Esophagus squamous epithelium (tissue), 5 donors: ENCODE results near the gene EYS. TPM values are rescaled to one million over a fixed set of nuclear protein-coding genes. Genes with fewer than 3 reads are reported as not detected.

ENCODE experiments used
- DNase-seq: peaks from one replicate; lab custom pipeline; 2025; lab: John Stamatoyannopoulos, UW
- H3K27ac ChIP-seq, 4 donors: fragments of 200-600 bp; sonication (generic); one replicate each; pipeline ENCODE4 v1.5.1; 2016 to 2019; ENCODE audit warnings: mild to moderate bottlenecking in 1 of 4
- H3K27me3 ChIP-seq, 4 donors: fragments of 200-600 bp; sonication (generic); 1 replicate in 3 of 4; 2 replicates in 1 of 4; pipeline versions ENCODE4 v1.5.1 to v1.6.0; 2017 to 2021; ENCODE audit warnings: antibody characterized with exemption in 1 of 4
- H3K36me3 ChIP-seq, 3 donors: fragments of 200-600 bp; sonication (generic); one replicate each; pipeline ENCODE4 v1.5.1; 2016 to 2019
- H3K4me1 ChIP-seq, 3 donors: fragments of 200-600 bp; sonication (generic); one replicate each; pipeline ENCODE4 v1.5.1; 2017 to 2019
- H3K4me3 ChIP-seq, 4 donors: fragments of 200-600 bp; sonication (generic); 1 replicate in 3 of 4; 2 replicates in 1 of 4; pipeline ENCODE4 v1.5.1; 2016 to 2019; ENCODE audit warnings: mild to moderate bottlenecking in 2 of 4, moderate library complexity in 1 of 4
- H3K9me3 ChIP-seq, 3 donors: fragments of 200-600 bp; sonication (generic); one replicate each; pipeline ENCODE4 v1.5.1; 2016 to 2019
- CTCF ChIP-seq, 6 experiments: fragments of 450-650 bp in 4 of 6; fragments of 200-600 bp in 2 of 6; sonication (generic) in 2 of 6; IDR thresholded peaks; one replicate each; pipeline ENCODE4 v1.5.1; 2016 to 2019; ENCODE audit warnings: antibody characterized with exemption in 6 of 6, mild to moderate bottlenecking in 4 of 6, moderate library complexity in 4 of 6
- POLR2A ChIP-seq, 4 donors: fragments of 450-650 bp; IDR thresholded peaks; one replicate each; pipeline ENCODE4 v1.6.1; 2017; ENCODE audit warnings: antibody characterized with exemption in 4 of 4, mild to moderate bottlenecking in 4 of 4, moderate library complexity in 3 of 4
- WGBS, 2 donors: methylation state at CpG; one replicate each; pipeline ENCODE4 v1.1.5; 2018; 5-methylcytosine and 5-hydroxymethylcytosine counted together
- intact Hi-C: fragments of 100-400 bp; cut with DNase I; formaldehyde crosslinking; loops from one replicate; pipeline ENCODE4 v1.15.0; 2022
- total RNA-seq, 4 donors: library from RNA; depleted of rRNA; stranded (reverse); fragments of >200 nt; gene quantifications; one replicate each; pipeline ENCODE4 v1.1.0, GENCODE V29; 2016
- donor health status: DM: yes; HTN: yes; CAD: no.

Gene EYS
- total RNA-seq, 4 donors from 2014 or later = 0.87 TPM; not detected in 3

GRCh38 chr6:64782877-64783276 lies 924.1 kb downstream of the EYS start:
- Histone ChIP-seq H3K27me3 (no peaks in the 10 kb centered on the region), H3K4me3 (no peak overlapping the region), H3K36me3 (no peaks in the 10 kb centered on the region), H3K9me3 (no peaks in the 10 kb centered on the region), H3K27ac (no peak overlapping the region), H3K4me1 (no peaks in the 10 kb centered on the region)
- WGBS, 2 donors = 63 to 76% methylated on average over 3 of the region's 3 CpGs
- intact Hi-C loops = no loop called here
- no peak for TF ChIP-seq POLR2A (IDR thresholded peaks at IDR 0.05)
- no peak for TF ChIP-seq CTCF (IDR thresholded peaks at IDR 0.05)
- DNase-seq = no peak

GRCh38 chr6:64777941-64778785 lies 928.9 kb downstream of the EYS start:
- no peak overlapping the region for H3K27ac ChIP-seq
- DNase-seq = no peak
- intact Hi-C loops = no loop called here
- no peaks in the 10 kb centered on the region for H3K9me3 ChIP-seq
- no peaks in the 10 kb centered on the region for H3K4me1 ChIP-seq
- no peak overlapping the region for H3K4me3 ChIP-seq
- no peaks in the 10 kb centered on the region for H3K27me3 ChIP-seq
- TF ChIP-seq CTCF (IDR thresholded peaks at IDR 0.05) (no peak), POLR2A (IDR thresholded peaks at IDR 0.05) (no peak)
- H3K36me3 ChIP-seq = no peaks in the 10 kb centered on the region
- 39 to 40% methylated on average over 3 of the region's 3 CpGs for WGBS, 2 donors

GRCh38 chr6:64776359-64776758 lies 930.7 kb downstream of the EYS start:
- H3K4me1 ChIP-seq = no peaks in the 10 kb centered on the region
- intact Hi-C loops = no loop called here
- TF ChIP-seq CTCF (IDR thresholded peaks at IDR 0.05) (no peak), POLR2A (IDR thresholded peaks at IDR 0.05) (no peak)
- no peaks in the 10 kb centered on the region for H3K9me3 ChIP-seq
- no peak overlapping the region for H3K27ac ChIP-seq
- no peaks in the 10 kb centered on the region for H3K27me3 ChIP-seq
- no peak for DNase-seq
- no peaks in the 10 kb centered on the region for H3K36me3 ChIP-seq
- H3K4me3 ChIP-seq = no peak overlapping the region
- 63 to 83% methylated on average over 1 of the region's 1 CpG for WGBS, 2 donors

GRCh38 chr6:64774881-64775280 lies 932.1 kb downstream of the EYS start:
- Histone ChIP-seq H3K9me3 (no peaks in the 10 kb centered on the region), H3K27me3 (no peaks in the 10 kb centered on the region), H3K4me3 (no peak overlapping the region), H3K36me3 (no peaks in the 10 kb centered on the region), H3K27ac (no peak overlapping the region), H3K4me1 (no peaks in the 10 kb centered on the region)
- TF ChIP-seq POLR2A (IDR thresholded peaks at IDR 0.05) (no peak), CTCF (IDR thresholded peaks at IDR 0.05) (no peak)
- intact Hi-C loops = no loop called here
- WGBS, 2 donors = 41 to 45% methylated on average over 4 of the region's 4 CpGs
- DNase-seq = no peak

GRCh38 chr6:64750910-64751309 lies 956.1 kb downstream of the EYS start:
- WGBS, 2 donors = 9 to 31% methylated on average over 1 of the region's 2 CpGs
- Histone ChIP-seq H3K27ac (peak overlapping the region; percentile 26 to 59 (median 46)), H3K27me3 (no peaks in the 10 kb centered on the region), H3K9me3 (no peaks in the 10 kb centered on the region), H3K4me3 (no peak overlapping the region), H3K36me3 (no peaks in the 10 kb centered on the region), H3K4me1 (peaks cover 3 to 17% (median 8%) of the 10 kb centered on the region in 3 donors)
- intact Hi-C loops = no loop called here
- no peak for TF ChIP-seq CTCF (IDR thresholded peaks at IDR 0.05)
- no peak for TF ChIP-seq POLR2A (IDR thresholded peaks at IDR 0.05)
- no peak for DNase-seq
